Activated B cell treated with CpG ODN at 0.5 μM for 24 hours (primary cell): ENCODE data around the gene UST. TPM values are rescaled to one million over a fixed set of nuclear protein-coding genes. Genes with fewer than 3 reads are reported as not detected.
A peak's percentile ranks its signal among the peaks of the same experiment; 100 is the strongest.

Experiments
- ATAC-seq: fragments of 200-7000 bp; cut with Tn5 transposase; one replicate; pipeline ENCODE4 v1.10.0; 2021; ENCODE audit warnings: low read depth, mild to moderate bottlenecking, moderate library complexity
- CTCF ChIA-PET: fragments of 350-600 bp; sonication (Branson Sonifier 250); formaldehyde crosslinking; loops from one replicate; lab custom pipeline; 2021; ENCODE audit warnings: antibody characterized with exemption; lab: Charles Lee
- POLR2A ChIA-PET: fragments of 350-600 bp; sonication (Branson Sonifier 250); formaldehyde crosslinking; loops from one replicate; lab custom pipeline; 2021; ENCODE audit warnings: antibody characterized with exemption; lab: Charles Lee
- DNase-seq: peaks from one replicate; pipeline ENCODE4 v3.0.0; 2022
- H3K27ac Mint-ChIP-seq: one replicate; pipeline ENCODE4 v1.8.0; 2020; ENCODE audit warnings: mixed read lengths
- H3K27me3 Mint-ChIP-seq: one replicate; pipeline ENCODE4 v1.8.0; 2021; ENCODE audit warnings: mixed read lengths
- H3K36me3 Mint-ChIP-seq: one replicate; pipeline ENCODE4 v1.8.0; 2021; ENCODE audit warnings: low read depth, mixed read lengths
- H3K4me1 Mint-ChIP-seq: one replicate; pipeline ENCODE4 v1.8.0; 2021; ENCODE audit warnings: mixed read lengths
- H3K4me3 Mint-ChIP-seq: one replicate; pipeline ENCODE4 v1.8.0; 2020; ENCODE audit warnings: mild to moderate bottlenecking, mixed read lengths
- H3K9me3 Mint-ChIP-seq: one replicate; pipeline ENCODE4 v1.8.0; 2020; ENCODE audit warnings: mixed read lengths
- intact Hi-C: fragments of 100-400 bp; cut with micrococcal nuclease; formaldehyde crosslinking; loops from one replicate; pipeline ENCODE4 v1.15.1; 2024
- total RNA-seq: library from RNA; stranded (reverse); gene quantifications from 2 replicates; pipeline ENCODE4 v1.2.3, GENCODE V29; 2022
- TF ChIP-seq, protein P1 (sequence below): fragments of 200-600 bp; IDR thresholded peaks from one replicate; pipeline ENCODE4 v1.8.0; 2022; ENCODE audit warnings: antibody characterized with exemption, mild to moderate bottlenecking

UST gene
- total RNA-seq, 1 donor from 2014 or later = 18.1 TPM

DNA sequence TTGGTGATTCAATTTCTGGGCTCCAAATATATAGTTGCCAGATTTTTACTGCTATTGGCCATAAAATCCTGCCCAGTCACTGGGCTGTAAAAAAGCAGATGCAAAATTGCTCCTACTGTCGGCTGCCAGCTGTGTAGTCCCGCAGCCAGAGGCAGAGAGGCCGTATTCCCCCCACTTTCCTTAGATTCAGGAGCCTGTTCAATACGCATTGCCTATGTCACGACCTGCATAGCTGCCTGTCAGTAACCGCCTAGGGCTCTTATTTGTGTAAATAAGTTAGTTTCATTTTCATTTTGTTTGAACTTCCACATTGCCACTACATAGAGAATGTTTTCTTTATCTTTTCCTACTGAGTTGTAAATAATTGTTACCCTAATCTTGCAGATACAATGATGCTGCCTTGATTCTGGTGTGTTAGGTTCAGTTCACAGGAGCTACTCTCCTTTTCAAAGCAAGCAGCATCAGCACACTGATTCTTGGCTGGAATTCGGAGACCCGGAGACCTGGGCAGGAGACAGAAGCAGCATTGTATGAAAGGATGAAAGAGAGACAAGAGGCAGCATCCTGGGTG, 46.0 kb upstream of the UST start:
- ATAC-seq (peak; percentile 58), DNase-seq (no peak)
- Mint-ChIP-seq H3K36me3 (no peaks in the 10 kb centered on the region), H3K27me3 (no peaks in the 10 kb centered on the region), H3K4me1 (peaks cover 16% of the 10 kb centered on the region), H3K27ac (peak overlapping the region; percentile 26), H3K9me3 (no peaks in the 10 kb centered on the region), H3K4me3 (peak overlapping the region; percentile 74)
- ChIA-PET CTCF (interaction anchor here (0.8 to 1.9 kb wide), 4 partner anchors 47 to 143 kb away, joined by 3 to 35 read pairs (median 4); no protein-coding TSS in a partner anchor), POLR2A (interaction anchor here (1.0 to 1.6 kb wide), 2 partner anchors 123 to 141 kb away, joined by 5 to 9 read pairs; no protein-coding TSS in a partner anchor)
- TF ChIP-seq, protein P1, sequence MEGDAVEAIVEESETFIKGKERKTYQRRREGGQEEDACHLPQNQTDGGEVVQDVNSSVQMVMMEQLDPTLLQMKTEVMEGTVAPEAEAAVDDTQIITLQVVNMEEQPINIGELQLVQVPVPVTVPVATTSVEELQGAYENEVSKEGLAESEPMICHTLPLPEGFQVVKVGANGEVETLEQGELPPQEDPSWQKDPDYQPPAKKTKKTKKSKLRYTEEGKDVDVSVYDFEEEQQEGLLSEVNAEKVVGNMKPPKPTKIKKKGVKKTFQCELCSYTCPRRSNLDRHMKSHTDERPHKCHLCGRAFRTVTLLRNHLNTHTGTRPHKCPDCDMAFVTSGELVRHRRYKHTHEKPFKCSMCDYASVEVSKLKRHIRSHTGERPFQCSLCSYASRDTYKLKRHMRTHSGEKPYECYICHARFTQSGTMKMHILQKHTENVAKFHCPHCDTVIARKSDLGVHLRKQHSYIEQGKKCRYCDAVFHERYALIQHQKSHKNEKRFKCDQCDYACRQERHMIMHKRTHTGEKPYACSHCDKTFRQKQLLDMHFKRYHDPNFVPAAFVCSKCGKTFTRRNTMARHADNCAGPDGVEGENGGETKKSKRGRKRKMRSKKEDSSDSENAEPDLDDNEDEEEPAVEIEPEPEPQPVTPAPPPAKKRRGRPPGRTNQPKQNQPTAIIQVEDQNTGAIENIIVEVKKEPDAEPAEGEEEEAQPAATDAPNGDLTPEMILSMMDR = no peak
- intact Hi-C loops = loop anchor here (1.0 kb wide), 2 partner anchors 123 to 142 kb away; no protein-coding TSS in a partner anchor

DNA sequence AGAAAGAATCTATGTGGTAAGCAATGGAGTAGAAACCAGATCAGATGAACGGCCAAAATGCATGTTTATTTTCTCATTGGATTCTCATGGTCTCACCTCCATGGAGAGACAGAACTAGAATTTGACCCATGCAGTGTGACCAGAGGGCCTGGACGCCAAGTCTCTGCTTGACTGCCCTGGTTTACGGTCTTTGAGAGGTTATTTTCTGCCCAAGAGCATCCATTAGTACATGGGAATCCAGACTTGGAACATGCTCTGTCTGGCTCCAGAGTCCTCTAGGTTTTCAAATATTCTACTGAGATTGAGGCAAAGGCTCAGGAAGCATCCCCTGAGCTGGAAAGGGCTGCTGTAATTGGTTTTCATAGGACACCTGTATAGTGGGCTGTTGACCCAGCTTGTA, 45.5 kb upstream of the UST start:
- peak overlapping the region; percentile 74 for H3K4me3 Mint-ChIP-seq
- DNase-seq (no peak), ATAC-seq (no peak)
- POLR2A ChIA-PET = interaction anchor here (1.3 to 1.6 kb wide), 2 partner anchors 24 to 124 kb away, joined by 3 to 9 read pairs; no protein-coding TSS in a partner anchor
- intact Hi-C loops = no loop called here
- CTCF ChIA-PET = interaction anchor here (0.6 to 1.9 kb wide), 3 partner anchors 46 to 124 kb away, joined by 3 to 35 read pairs (median 5); no protein-coding TSS in a partner anchor
- H3K27ac Mint-ChIP-seq = no peak overlapping the region
- H3K9me3 Mint-ChIP-seq = no peaks in the 10 kb centered on the region
- H3K27me3 Mint-ChIP-seq = no peaks in the 10 kb centered on the region
- H3K4me1 Mint-ChIP-seq = peaks cover 16% of the 10 kb centered on the region
- TF ChIP-seq, protein P1 = no peak
- no peaks in the 10 kb centered on the region for H3K36me3 Mint-ChIP-seq

DNA sequence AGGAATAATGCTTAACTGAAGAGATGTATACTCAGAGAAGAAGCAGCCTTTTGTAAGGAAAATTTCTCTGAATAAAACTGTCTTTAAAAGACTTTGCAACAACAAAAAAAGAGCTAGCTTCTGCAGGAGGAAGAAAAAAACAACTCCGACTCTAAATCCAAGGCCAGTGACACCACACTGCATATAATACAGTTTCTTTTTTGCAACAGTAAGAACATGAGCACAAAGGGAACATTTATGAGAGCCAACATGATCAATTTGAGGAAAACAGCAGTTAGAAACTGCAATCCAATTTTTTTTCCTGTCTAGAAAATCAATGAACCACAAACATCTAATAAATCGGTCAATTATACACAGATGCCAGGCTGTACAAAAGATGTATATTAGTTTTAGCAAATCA, 42.9 kb upstream of the UST start:
- no peak for ATAC-seq
- Mint-ChIP-seq H3K4me1 (peaks cover 18% of the 10 kb centered on the region), H3K9me3 (no peaks in the 10 kb centered on the region), H3K27me3 (no peaks in the 10 kb centered on the region), H3K4me3 (no peak overlapping the region), H3K27ac (no peak overlapping the region), H3K36me3 (no peaks in the 10 kb centered on the region)
- ChIA-PET CTCF (interaction anchor here (2.0 kb wide), 1 partner anchor 126 kb away, joined by 11 read pairs; no protein-coding TSS in a partner anchor), POLR2A (interaction anchor here (0.6 kb wide), 1 partner anchor 37 kb away, joined by 3 read pairs; no protein-coding TSS in a partner anchor)
- DNase-seq = no peak
- intact Hi-C loops = no loop called here
- TF ChIP-seq, protein P1 = no peak

DNA sequence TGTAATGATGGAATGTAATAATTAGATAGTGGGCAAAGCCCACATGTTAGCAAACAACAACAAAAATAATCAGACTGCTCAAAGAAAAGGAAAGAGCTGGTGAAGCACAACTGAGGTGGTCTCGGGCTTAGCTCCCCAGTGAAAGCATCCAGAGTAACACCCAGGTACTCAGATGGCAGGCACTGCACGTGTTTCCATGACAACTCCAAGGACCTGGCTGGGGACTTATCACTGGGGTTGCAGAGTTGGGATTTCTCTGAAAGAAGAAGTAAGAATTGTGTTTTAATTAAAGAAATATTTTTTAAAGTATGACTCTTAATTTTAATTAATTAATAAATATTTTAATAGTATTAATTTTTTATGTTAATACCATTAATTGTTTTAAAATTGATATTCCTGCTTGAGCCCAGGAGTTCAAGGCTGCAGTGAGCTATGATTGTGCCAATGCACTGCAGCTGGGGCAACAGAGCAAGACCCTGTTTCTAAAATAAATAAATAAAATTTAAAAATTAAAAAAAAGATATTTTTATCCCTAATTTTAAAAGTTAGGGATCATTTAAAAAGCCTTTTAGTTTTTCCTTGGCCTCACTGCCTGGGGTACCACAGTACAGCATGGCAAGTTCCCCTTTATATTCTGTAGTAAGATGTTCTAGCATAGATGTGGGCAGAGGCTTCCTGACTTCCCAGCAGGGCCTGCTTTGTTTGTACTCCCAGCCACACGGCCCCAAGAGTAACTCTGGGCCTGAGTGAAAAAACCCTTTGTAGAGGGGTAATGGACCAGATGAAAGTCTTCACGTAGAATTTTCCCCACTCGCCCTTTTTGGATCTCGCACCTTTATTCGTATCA, 42.2 kb upstream of the UST start:
- ATAC-seq (no peak), DNase-seq (no peak)
- no peak overlapping the region for H3K4me3 Mint-ChIP-seq
- H3K4me1 Mint-ChIP-seq = peaks cover 17% of the 10 kb centered on the region
- H3K27me3 Mint-ChIP-seq = no peaks in the 10 kb centered on the region
- ChIA-PET CTCF (no interaction called here), POLR2A (no interaction called here)
- intact Hi-C loops = no loop called here
- TF ChIP-seq, protein P1 = no peak
- H3K9me3 Mint-ChIP-seq = no peaks in the 10 kb centered on the region
- H3K36me3 Mint-ChIP-seq = no peaks in the 10 kb centered on the region
- no peak overlapping the region for H3K27ac Mint-ChIP-seq

DNA sequence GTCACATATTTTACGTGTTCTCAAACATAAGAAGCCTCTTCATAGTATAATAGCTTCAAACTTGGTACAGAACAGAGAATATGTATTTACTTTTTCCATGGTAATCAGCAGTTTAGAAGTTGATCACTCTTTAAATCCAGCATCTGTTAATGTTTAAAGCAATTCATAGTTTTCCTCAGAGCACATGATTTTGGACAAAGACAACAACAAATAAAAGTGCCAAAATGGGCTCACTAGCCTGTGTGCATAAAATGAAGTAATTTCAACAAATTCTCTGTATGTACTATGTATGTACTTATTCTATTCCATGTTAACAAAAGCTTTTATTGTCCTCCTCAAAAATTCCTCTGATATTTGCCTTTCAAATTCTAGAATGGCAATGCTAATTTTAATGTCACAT, 38.1 kb upstream of the UST start:
- Mint-ChIP-seq H3K9me3 (peaks cover 4% of the 10 kb centered on the region), H3K4me1 (peaks cover 1% of the 10 kb centered on the region), H3K27me3 (no peaks in the 10 kb centered on the region), H3K27ac (no peak overlapping the region), H3K36me3 (no peaks in the 10 kb centered on the region), H3K4me3 (no peak overlapping the region)
- ChIA-PET CTCF (no interaction called here), POLR2A (no interaction called here)
- TF ChIP-seq, protein P1 = no peak
- intact Hi-C loops = no loop called here
- ATAC-seq = no peak
- no peak for DNase-seq
